RWPE2 (cell line): ENCODE results near the gene CMSS1.
A peak's percentile ranks its signal among the peaks of the same experiment; 100 is the strongest.

Source experiments
- ATAC-seq: fragments of 200-7000 bp; cut with Tn5 transposase; 3 replicates; pipeline ENCODE4 v1.9.1; 2021; ENCODE audit warnings: low read depth
- DNase-seq: peaks from one replicate; pipeline ENCODE4 v3.0.0-alpha.2; 2020; ENCODE audit warnings: low spot score
- H3K27ac ChIP-seq: fragments of 450-650 bp; 2 replicates; pipeline ENCODE4 v1.5.1; 2017; ENCODE audit warnings: mild to moderate bottlenecking; ENCODE audit not compliant: poor library complexity, severe bottlenecking
- H3K27me3 ChIP-seq: fragments of 250-450 bp; sonication (Bioruptor Pico); 2 replicates; pipeline ENCODE4 v1.5.1; 2021; ENCODE audit warnings: mild to moderate bottlenecking, moderate library complexity; ENCODE audit not compliant: insufficient read depth, poor library complexity, severe bottlenecking
- H3K36me3 ChIP-seq: fragments of 250-450 bp; sonication (Bioruptor Pico); 2 replicates; pipeline ENCODE4 v1.5.1; 2020; ENCODE audit warnings: low read depth, mild to moderate bottlenecking, moderate library complexity
- H3K4me1 ChIP-seq: fragments of 250-450 bp; sonication (Bioruptor Pico); 2 replicates; pipeline ENCODE4 v1.5.1; 2021; ENCODE audit warnings: mild to moderate bottlenecking, moderate library complexity; ENCODE audit not compliant: insufficient read depth, poor library complexity, severe bottlenecking
- H3K4me3 ChIP-seq: fragments of 250-450 bp; sonication (Bioruptor Pico); 2 replicates; pipeline ENCODE4 v1.5.1; 2021; ENCODE audit warnings: mild to moderate bottlenecking, moderate library complexity; ENCODE audit not compliant: severe bottlenecking
- H3K9me3 ChIP-seq: fragments of 250-450 bp; sonication (Bioruptor Pico); 2 replicates; pipeline ENCODE4 v1.5.1; 2021; ENCODE audit warnings: mild to moderate bottlenecking, moderate library complexity; ENCODE audit not compliant: severe bottlenecking
- TF ChIP-seq, protein P1 (sequence below): fragments of 450-650 bp; IDR thresholded peaks from one replicate; pipeline ENCODE4 v1.5.1; 2017; ENCODE audit warnings: mild to moderate bottlenecking, moderate library complexity; ENCODE audit not compliant: poor library complexity, severe bottlenecking

Gene CMSS1

DNA sequence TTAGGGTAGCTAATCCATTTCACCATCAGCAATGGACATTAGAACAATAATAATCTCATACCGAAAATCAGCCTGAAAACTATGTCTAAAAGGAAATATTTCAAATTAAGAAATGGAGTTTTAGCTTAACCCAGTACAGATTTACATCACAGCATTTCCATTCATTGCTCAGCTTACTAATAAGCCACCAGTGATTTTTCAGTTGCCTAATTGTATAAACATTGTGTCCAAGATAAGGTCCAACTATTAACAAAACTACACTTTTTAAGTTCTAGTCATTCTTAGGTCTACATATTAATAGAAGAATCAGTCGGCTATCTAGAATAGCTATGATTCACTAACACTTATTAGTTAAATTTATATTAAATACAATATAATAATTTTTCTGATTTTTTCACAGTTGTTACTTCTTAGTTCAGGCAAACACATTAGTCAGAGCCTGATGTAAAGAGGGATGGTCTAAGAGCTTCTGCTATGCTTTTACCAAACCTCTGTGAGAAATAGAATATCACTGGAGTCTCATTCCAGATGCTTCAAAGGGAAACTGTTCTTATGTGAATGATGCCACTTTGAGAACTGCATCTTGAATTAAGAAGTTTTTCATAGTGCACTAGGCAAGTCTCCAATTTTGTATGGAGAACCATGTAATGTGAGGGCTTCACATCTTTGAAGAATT lies 74.1 kb downstream of the CMSS1 start:
- DNase-seq (no peak), ATAC-seq (no peak)
- H3K27me3 ChIP-seq = no peaks in the 10 kb centered on the region
- TF ChIP-seq, protein P1, sequence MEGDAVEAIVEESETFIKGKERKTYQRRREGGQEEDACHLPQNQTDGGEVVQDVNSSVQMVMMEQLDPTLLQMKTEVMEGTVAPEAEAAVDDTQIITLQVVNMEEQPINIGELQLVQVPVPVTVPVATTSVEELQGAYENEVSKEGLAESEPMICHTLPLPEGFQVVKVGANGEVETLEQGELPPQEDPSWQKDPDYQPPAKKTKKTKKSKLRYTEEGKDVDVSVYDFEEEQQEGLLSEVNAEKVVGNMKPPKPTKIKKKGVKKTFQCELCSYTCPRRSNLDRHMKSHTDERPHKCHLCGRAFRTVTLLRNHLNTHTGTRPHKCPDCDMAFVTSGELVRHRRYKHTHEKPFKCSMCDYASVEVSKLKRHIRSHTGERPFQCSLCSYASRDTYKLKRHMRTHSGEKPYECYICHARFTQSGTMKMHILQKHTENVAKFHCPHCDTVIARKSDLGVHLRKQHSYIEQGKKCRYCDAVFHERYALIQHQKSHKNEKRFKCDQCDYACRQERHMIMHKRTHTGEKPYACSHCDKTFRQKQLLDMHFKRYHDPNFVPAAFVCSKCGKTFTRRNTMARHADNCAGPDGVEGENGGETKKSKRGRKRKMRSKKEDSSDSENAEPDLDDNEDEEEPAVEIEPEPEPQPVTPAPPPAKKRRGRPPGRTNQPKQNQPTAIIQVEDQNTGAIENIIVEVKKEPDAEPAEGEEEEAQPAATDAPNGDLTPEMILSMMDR = no peak
- H3K27ac ChIP-seq = no peak overlapping the region
- H3K4me3 ChIP-seq = no peak overlapping the region
- H3K36me3 ChIP-seq = no peaks in the 10 kb centered on the region
- no peaks in the 10 kb centered on the region for H3K9me3 ChIP-seq
- H3K4me1 ChIP-seq = peaks cover 15% of the 10 kb centered on the region

- DNase-seq (no peak), ATAC-seq (no peak)
- TF ChIP-seq, protein P1 = no peak
- Histone ChIP-seq H3K27ac (no peak overlapping the region), H3K27me3 (no peaks in the 10 kb centered on the region), H3K4me1 (peaks cover 16% of the 10 kb centered on the region), H3K4me3 (no peak overlapping the region), H3K9me3 (no peaks in the 10 kb centered on the region), H3K36me3 (no peaks in the 10 kb centered on the region)
These were observed 74.7 kb downstream of the CMSS1 start for GRCh38 chr3:99892332-99892731.

DNA sequence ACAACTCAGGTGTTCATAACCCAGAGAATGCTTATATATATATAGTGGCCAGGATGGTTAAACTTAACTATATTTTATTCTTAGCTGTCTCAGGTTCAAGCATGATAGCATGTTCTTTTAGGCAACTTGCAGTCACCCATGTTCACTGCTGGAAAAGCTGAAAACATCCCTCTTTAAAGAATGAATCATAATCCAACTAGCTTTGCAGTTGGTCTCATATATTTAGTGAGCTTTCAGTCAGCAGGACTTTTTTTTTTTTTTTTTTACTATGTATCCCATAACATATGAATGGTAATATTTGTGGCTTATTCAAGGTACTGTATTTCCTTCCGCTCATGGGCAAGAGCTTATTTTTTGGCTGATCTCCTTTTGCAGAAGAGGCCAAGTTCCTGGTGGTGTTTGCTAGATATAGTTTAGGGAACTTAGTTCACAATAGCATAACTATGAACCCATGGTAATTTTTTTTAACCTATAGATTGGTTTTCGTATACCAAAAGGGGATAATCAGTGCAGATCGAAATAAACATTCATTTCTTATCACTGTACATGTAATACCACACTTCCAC lies 77.6 kb downstream of the CMSS1 start:
- Histone ChIP-seq H3K27ac (peak overlapping the region; percentile 81), H3K27me3 (no peaks in the 10 kb centered on the region), H3K4me1 (peaks cover 21% of the 10 kb centered on the region), H3K36me3 (no peaks in the 10 kb centered on the region), H3K9me3 (no peaks in the 10 kb centered on the region), H3K4me3 (no peak overlapping the region)
- no peak for DNase-seq
- ATAC-seq = no peak
- TF ChIP-seq, protein P1 = no peak

DNA sequence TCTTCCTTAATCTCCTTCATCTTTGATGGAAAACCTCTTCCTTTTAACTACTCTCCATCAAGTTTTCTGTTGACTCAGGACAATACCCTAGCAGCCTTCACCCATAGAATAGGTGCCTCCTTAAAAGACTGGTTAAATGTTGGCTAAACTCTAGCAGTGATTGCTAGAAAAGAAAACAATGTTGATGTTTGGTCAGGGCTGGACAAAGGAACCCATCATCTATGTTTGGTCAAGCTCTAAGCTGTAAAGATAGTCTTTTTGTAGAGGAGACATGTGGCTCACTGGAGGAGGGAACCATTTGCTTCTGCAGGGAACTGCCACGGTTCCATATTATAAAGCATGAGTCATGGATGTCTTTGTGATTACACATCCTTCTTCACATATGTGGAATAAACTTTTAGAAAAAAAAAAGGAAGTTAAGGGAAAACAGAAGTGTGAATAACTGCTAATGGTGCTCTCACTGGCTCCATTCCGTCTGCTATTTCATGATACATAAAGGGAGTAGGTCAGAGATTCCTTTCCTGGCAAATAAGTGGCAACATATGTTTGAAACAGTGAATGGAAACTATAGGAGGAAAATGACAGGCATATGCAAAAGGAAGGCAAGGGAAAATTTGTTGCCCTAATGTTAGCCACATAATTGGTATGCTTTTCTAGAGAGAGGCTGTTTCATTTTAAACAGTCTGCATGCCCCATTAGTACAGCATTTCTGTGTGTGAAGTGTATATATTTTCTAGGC lies 78.2 kb downstream of the CMSS1 start:
- H3K36me3 ChIP-seq = no peaks in the 10 kb centered on the region
- TF ChIP-seq, protein P1 = no peak
- H3K9me3 ChIP-seq = no peaks in the 10 kb centered on the region
- ATAC-seq (peak; percentile 96), DNase-seq (no peak)
- H3K27me3 ChIP-seq = no peaks in the 10 kb centered on the region
- H3K4me1 ChIP-seq = peaks cover 27% of the 10 kb centered on the region
- no peak overlapping the region for H3K4me3 ChIP-seq
- H3K27ac ChIP-seq = peak overlapping the region; percentile 81
